ENCODE results near the gene LKAAEAR1. TPM values are rescaled to one million over a fixed set of nuclear protein-coding genes. Genes with fewer than 3 reads are reported as not detected.

LKAAEAR1 gene
- total and polyA plus RNA-seq, 2 donors = 0.14 to 0.80 TPM

DNA sequence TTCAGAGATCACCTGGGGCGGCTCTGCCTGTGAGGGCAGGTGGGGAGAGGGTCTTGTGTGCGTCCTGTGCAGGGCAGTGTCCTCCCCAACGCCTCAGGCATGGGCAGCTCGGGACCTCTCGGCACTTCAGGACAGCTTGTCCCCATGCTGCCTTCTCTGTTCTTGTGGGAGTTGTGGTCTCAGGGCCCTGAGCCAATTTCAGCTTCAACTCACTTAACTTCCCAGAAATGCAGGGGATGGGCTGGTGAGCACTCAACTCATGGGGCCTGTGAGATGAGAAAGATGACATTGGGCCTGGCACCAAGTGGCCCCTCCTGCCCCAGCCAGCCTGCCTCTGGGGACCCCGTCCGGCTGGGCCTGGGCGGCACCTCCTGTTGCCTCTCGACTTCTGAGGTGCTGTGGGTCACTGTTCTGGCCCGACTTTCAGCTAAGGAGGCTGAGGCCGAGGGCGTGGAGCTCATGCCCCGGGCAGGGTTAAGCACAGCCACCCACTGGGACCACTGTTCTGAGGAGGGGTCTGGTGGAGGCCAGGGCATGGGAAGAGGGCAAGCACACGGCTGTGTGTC is 11.6 kb downstream of the LKAAEAR1 start:
- no peak overlapping the region for H3K27ac ChIP-seq (ENCODE audit: low read depth in 1 of 2, low read length in 1 of 2)
- 95% methylated on average over 14 of the region's 14 CpGs for WGBS
- DNase-seq (ENCODE audit: low read depth in 6 of 9, low spot score in 9 of 9) = no peak
- H3K4me1 ChIP-seq (ENCODE audit: control insufficient read depth in 2 of 2, insufficient read depth in 2 of 2, low read length in 2 of 2) = peaks cover 11 to 20% of the 10 kb centered on the region in 2 donors
- no peaks in the 10 kb centered on the region for H3K27me3 ChIP-seq (ENCODE audit: control insufficient read depth in 2 of 2, insufficient read depth in 1 of 2, low read length in 1 of 2)
- H3K9me3 ChIP-seq (ENCODE audit: control insufficient read depth in 2 of 2, insufficient read depth in 1 of 2, low read length in 1 of 2) = peaks cover 0 to 1% of the 10 kb centered on the region in 2 donors
- peaks cover 38 to 39% of the 10 kb centered on the region in 2 donors for H3K36me3 ChIP-seq (ENCODE audit: control insufficient read depth in 2 of 2, insufficient read depth in 2 of 2, low read length in 1 of 2)
- H3K4me3 ChIP-seq (ENCODE audit: low read length in 2 of 2) = no peak overlapping the region

- 94% methylated on average over 30 of the region's 30 CpGs for WGBS
- H3K27ac ChIP-seq (ENCODE audit: low read depth in 1 of 2, low read length in 1 of 2) = no peak overlapping the region
- H3K4me1 ChIP-seq (ENCODE audit: control insufficient read depth in 2 of 2, insufficient read depth in 2 of 2, low read length in 2 of 2) = peaks cover 3 to 20% of the 10 kb centered on the region in 2 donors
- peaks cover 0 to 1% of the 10 kb centered on the region in 2 donors for H3K9me3 ChIP-seq (ENCODE audit: control insufficient read depth in 2 of 2, insufficient read depth in 1 of 2, low read length in 1 of 2)
- no peak for DNase-seq (ENCODE audit: low read depth in 6 of 9, low spot score in 9 of 9)
- peaks cover 38 to 39% of the 10 kb centered on the region in 2 donors for H3K36me3 ChIP-seq (ENCODE audit: control insufficient read depth in 2 of 2, insufficient read depth in 2 of 2, low read length in 1 of 2)
- no peak overlapping the region for H3K4me3 ChIP-seq (ENCODE audit: low read length in 2 of 2)
- H3K27me3 ChIP-seq (ENCODE audit: control insufficient read depth in 2 of 2, insufficient read depth in 1 of 2, low read length in 1 of 2) = no peaks in the 10 kb centered on the region
Measured at GRCh38 chr20:64071341-64072332, 12.6 kb downstream of the LKAAEAR1 start.

DNA sequence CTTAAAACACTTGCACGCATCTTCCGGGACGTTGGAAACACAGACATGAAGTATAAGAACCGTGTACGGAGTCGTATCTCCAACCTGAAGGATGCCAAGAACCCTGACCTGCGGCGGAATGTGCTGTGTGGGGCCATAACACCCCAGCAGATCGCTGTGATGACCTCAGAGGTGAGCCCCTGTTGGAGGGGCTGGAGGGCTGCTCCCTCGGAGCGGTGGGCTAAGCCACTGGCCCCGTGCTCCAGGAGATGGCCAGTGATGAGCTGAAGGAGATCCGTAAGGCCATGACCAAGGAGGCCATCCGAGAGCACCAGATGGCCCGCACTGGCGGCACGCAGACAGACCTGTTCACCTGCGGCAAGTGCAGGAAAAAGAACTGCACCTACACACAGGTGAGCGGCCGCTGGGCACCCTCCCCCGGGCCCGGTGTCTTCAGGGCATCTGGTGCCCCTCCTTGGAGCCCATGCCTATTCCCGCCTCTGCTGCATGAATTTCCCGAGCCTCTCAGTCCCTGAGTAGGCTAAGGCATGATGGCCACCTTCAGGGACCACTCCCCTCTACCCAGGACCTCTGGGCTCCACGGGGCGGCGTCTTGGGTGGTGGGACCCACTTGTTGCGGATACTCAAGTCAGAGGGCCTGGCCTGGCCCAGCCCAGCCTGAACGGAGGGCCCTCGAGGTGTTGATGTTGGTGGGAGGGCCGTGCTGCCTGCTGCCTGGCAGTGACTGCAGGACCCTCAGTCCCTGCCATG is 13.8 kb downstream of the LKAAEAR1 start:
- no peaks in the 10 kb centered on the region for H3K27me3 ChIP-seq (ENCODE audit: control insufficient read depth in 2 of 2, insufficient read depth in 1 of 2, low read length in 1 of 2)
- H3K27ac ChIP-seq (ENCODE audit: low read depth in 1 of 2, low read length in 1 of 2) = no peak overlapping the region
- WGBS = 98% methylated on average over 31 of the region's 31 CpGs
- peaks cover 8 to 26% of the 10 kb centered on the region in 2 donors for H3K4me1 ChIP-seq (ENCODE audit: control insufficient read depth in 2 of 2, insufficient read depth in 2 of 2, low read length in 2 of 2)
- no peak for DNase-seq (ENCODE audit: low read depth in 6 of 9, low spot score in 9 of 9)
- H3K4me3 ChIP-seq (ENCODE audit: low read length in 2 of 2) = no peak overlapping the region
- peaks cover 31 to 37% of the 10 kb centered on the region in 2 donors for H3K36me3 ChIP-seq (ENCODE audit: control insufficient read depth in 2 of 2, insufficient read depth in 2 of 2, low read length in 1 of 2)
- H3K9me3 ChIP-seq (ENCODE audit: control insufficient read depth in 2 of 2, insufficient read depth in 1 of 2, low read length in 1 of 2) = no peaks in the 10 kb centered on the region

DNA sequence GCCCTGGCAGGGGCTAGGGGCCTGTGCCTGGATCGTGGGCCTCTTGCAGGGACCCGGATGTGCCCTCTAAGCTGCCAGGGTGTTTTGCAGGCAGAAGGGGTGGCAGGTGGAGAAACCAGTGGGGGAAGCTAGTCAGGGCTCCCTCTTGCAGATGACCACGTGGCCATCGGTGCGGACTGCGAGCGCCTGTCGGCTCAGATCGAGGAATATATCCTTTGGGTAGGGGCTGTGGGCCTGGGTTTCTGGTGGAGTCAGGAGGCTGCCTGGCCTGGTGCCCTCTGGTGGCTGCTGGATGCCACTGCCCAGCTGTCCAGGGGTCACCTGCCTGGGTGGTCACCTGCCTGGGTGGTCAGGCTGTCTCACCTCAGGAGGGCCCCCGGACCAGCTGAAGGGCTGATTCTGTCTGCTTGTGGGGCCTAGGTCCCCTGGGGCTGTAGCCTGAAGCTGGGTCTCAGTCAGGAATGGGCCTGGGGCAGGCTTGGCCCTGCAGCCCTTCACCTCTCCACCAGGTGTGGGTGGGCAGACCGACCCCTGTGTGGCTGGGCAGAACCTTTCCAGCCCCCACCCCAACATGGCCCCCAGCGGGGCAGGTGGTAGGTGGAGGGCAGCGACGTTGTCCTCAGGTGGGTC is 14.5 kb downstream of the LKAAEAR1 start:
- no peak overlapping the region for H3K27ac ChIP-seq (ENCODE audit: low read depth in 1 of 2, low read length in 1 of 2)
- H3K36me3 ChIP-seq (ENCODE audit: control insufficient read depth in 2 of 2, insufficient read depth in 2 of 2, low read length in 1 of 2) = peaks cover 24 to 30% of the 10 kb centered on the region in 2 donors
- H3K4me1 ChIP-seq (ENCODE audit: control insufficient read depth in 2 of 2, insufficient read depth in 2 of 2, low read length in 2 of 2) = peaks cover 14 to 33% of the 10 kb centered on the region in 2 donors
- H3K27me3 ChIP-seq (ENCODE audit: control insufficient read depth in 2 of 2, insufficient read depth in 1 of 2, low read length in 1 of 2) = no peaks in the 10 kb centered on the region
- no peaks in the 10 kb centered on the region for H3K9me3 ChIP-seq (ENCODE audit: control insufficient read depth in 2 of 2, insufficient read depth in 1 of 2, low read length in 1 of 2)
- DNase-seq (ENCODE audit: low read depth in 6 of 9, low spot score in 9 of 9) = no peak
- 79% methylated on average over 14 of the region's 14 CpGs for WGBS
- no peak overlapping the region for H3K4me3 ChIP-seq (ENCODE audit: low read length in 2 of 2)

- WGBS = 93% methylated on average over 20 of the region's 20 CpGs
- DNase-seq (ENCODE audit: low read depth in 6 of 9, low spot score in 9 of 9) = no peak
- Histone ChIP-seq H3K9me3 (ENCODE audit: control insufficient read depth in 2 of 2, insufficient read depth in 1 of 2, low read length in 1 of 2) (no peaks in the 10 kb centered on the region), H3K4me3 (ENCODE audit: low read length in 2 of 2) (no peak overlapping the region), H3K27ac (ENCODE audit: low read depth in 1 of 2, low read length in 1 of 2) (no peak overlapping the region), H3K27me3 (ENCODE audit: control insufficient read depth in 2 of 2, insufficient read depth in 1 of 2, low read length in 1 of 2) (no peaks in the 10 kb centered on the region), H3K4me1 (ENCODE audit: control insufficient read depth in 2 of 2, insufficient read depth in 2 of 2, low read length in 2 of 2) (peaks cover 19 to 38% of the 10 kb centered on the region in 2 donors), H3K36me3 (ENCODE audit: control insufficient read depth in 2 of 2, insufficient read depth in 2 of 2, low read length in 1 of 2) (peaks cover 19 to 25% of the 10 kb centered on the region in 2 donors)
Measured at GRCh38 chr20:64069209-64069613, 15.0 kb downstream of the LKAAEAR1 start.

DNA sequence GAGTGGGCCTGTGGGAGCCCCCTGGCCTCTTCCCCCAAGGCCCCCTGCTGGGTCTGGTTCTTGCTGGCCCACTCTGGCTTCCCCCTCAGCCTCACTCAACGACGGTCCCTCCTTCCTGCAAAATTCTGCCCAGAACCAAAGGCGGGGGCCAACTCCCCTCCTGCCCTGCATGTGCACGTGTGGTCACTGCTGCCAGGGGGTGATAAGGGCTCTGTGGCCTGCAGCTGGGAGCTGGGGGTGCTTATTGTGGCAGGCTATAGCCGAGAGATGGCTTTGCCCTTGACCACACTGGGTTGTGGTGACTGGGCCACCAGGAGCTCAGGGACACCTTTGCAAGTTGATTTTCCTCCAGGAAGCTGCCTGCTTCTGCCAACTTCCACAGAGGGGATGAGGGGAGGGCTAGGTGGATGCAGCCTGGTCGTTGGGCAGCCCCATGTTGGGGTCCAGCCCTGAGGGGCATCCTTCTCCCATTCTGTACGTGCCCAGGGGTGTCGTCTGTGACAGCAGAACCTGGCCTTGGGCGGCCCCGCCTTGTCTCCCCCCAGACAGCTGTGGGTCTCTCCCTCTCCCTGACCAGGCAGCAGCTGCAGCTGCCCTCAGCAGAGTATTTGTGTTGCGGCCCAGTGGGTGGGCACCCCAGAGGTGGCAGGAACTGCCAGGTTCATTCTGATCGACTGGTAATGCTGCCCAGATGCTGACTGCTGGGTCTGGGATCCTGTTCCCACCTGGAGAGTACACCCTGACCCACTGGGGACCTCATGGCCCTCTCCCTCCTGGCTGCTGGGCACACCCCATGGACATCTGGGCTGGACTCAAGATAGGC is 15.6 kb downstream of the LKAAEAR1 start:
- Histone ChIP-seq H3K4me1 (ENCODE audit: control insufficient read depth in 2 of 2, insufficient read depth in 2 of 2, low read length in 2 of 2) (peaks cover 25 to 44% of the 10 kb centered on the region in 2 donors), H3K4me3 (ENCODE audit: low read length in 2 of 2) (no peak overlapping the region), H3K9me3 (ENCODE audit: control insufficient read depth in 2 of 2, insufficient read depth in 1 of 2, low read length in 1 of 2) (peaks cover 0 to 2% of the 10 kb centered on the region in 2 donors), H3K27ac (ENCODE audit: low read depth in 1 of 2, low read length in 1 of 2) (no peak overlapping the region), H3K36me3 (ENCODE audit: control insufficient read depth in 2 of 2, insufficient read depth in 2 of 2, low read length in 1 of 2) (peaks cover 13 to 19% of the 10 kb centered on the region in 2 donors), H3K27me3 (ENCODE audit: control insufficient read depth in 2 of 2, insufficient read depth in 1 of 2, low read length in 1 of 2) (no peaks in the 10 kb centered on the region)
- no peak for DNase-seq (ENCODE audit: low read depth in 6 of 9, low spot score in 9 of 9)
- 70% methylated on average over 12 of the region's 12 CpGs for WGBS

DNA sequence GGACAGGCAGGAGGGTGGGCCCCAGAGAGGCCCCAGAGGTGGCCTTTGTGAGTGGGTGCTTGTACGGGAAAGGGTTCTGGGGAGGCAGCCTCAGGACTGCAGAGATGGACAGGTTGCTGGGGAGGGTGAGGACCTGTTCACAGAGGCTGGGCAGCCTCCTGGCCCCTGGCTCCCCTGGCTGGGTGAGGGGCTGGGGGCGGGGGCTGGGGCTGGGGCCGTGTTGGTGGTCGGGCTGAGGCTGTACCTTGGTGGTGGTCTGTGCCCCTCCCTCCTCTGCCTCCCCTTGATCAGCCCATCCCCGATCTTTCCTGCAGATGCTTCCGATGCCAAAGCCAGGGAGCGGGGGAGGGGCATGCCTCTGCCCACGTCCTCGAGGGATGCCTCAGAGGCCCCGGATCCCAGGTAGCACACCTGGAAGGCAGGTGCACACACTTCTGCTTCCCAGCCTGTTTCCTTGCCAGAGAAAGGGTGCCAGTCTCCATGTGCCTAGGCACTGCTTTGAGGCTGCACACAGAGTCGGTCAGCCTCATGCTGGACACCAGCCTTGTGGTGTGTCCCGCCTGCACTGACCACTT is 16.4 kb downstream of the LKAAEAR1 start:
- WGBS = 85% methylated on average over 12 of the region's 12 CpGs
- Histone ChIP-seq H3K9me3 (ENCODE audit: control insufficient read depth in 2 of 2, insufficient read depth in 1 of 2, low read length in 1 of 2) (peaks cover 0 to 2% of the 10 kb centered on the region in 2 donors), H3K27me3 (ENCODE audit: control insufficient read depth in 2 of 2, insufficient read depth in 1 of 2, low read length in 1 of 2) (no peaks in the 10 kb centered on the region), H3K36me3 (ENCODE audit: control insufficient read depth in 2 of 2, insufficient read depth in 2 of 2, low read length in 1 of 2) (peaks cover 7 to 11% of the 10 kb centered on the region in 2 donors), H3K27ac (ENCODE audit: low read depth in 1 of 2, low read length in 1 of 2) (no peak overlapping the region), H3K4me3 (ENCODE audit: low read length in 2 of 2) (no peak overlapping the region), H3K4me1 (ENCODE audit: control insufficient read depth in 2 of 2, insufficient read depth in 2 of 2, low read length in 2 of 2) (peaks cover 27 to 47% of the 10 kb centered on the region in 2 donors)
- no peak for DNase-seq (ENCODE audit: low read depth in 6 of 9, low spot score in 9 of 9)
